Activated CD4-positive, alpha-beta memory T cell treated with anti-CD3 and anti-CD28 coated beads for 36 hours (primary cell): ENCODE results near the gene SYT11. TPM values are rescaled to one million over a fixed set of nuclear protein-coding genes. Genes with fewer than 3 reads are reported as not detected.

Source experiments
- CTCF ChIA-PET: fragments of 350-600 bp; sonication (Branson Sonifier 250); formaldehyde crosslinking; loops from one replicate; lab custom pipeline; 2021; ENCODE audit warnings: antibody characterized with exemption, inconsistent platforms; lab: Charles Lee
- POLR2A ChIA-PET: fragments of 350-600 bp; sonication (Branson Sonifier 250); formaldehyde crosslinking; loops from one replicate; lab custom pipeline; 2021; ENCODE audit warnings: antibody characterized with exemption; lab: Charles Lee
- DNase-seq: peaks from one replicate; pipeline ENCODE4 v3.0.0-alpha.2; 2020
- H3K27ac Mint-ChIP-seq: one replicate; pipeline ENCODE4 v1.8.0; 2021; ENCODE audit warnings: mixed read lengths
- H3K27me3 Mint-ChIP-seq: one replicate; pipeline ENCODE4 v1.8.0; 2021; ENCODE audit warnings: mixed read lengths
- H3K36me3 Mint-ChIP-seq: one replicate; pipeline ENCODE4 v1.8.0; 2021; ENCODE audit warnings: mixed read lengths
- H3K4me1 Mint-ChIP-seq: one replicate; pipeline ENCODE4 v1.8.0; 2021; ENCODE audit warnings: low read depth, mixed read lengths
- H3K4me3 Mint-ChIP-seq: one replicate; pipeline ENCODE4 v1.8.0; 2021; ENCODE audit warnings: mild to moderate bottlenecking, mixed read lengths
- H3K9me3 Mint-ChIP-seq: one replicate; pipeline ENCODE4 v1.8.0; 2021; ENCODE audit warnings: mixed read lengths
- intact Hi-C: fragments of 100-400 bp; cut with micrococcal nuclease; formaldehyde crosslinking; loops from one replicate; pipeline ENCODE4 v1.15.1; 2023
- total RNA-seq, 2 experiments: library from RNA; stranded (reverse); gene quantifications; one replicate each; pipeline ENCODE4 v1.2.3, GENCODE V29; 2021

SYT11 gene
- total RNA-seq, 2 experiments from 2014 or later, result 25.0 to 25.1 TPM

DNA sequence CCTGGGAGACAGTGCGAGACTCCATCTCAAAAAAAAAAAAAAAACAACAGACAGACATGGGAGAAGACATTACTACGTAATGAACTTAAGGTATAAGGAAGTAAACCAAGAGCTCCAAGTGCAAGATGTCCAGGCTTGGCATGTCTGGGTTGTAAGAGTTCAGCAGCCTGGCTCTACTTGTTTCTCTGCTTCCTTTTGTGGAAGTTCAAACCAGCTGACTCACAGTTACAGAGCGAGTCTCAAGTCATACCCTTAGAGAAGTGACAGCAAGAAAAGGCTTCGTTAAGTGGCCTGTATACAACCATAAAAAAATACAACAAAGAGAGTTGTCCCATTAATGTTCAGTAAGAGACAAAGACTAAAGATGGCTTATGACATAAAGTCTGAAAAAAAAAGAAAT, 50.5 kb downstream of the SYT11 start:
- intact Hi-C loops, result loop anchor here (2.0 to 10.0 kb wide), 3 partner anchors 25 to 225 kb away; partner anchors contain the start of genes DAP3, KHDC4, LAMTOR2 and YY1AP1
- ChIA-PET CTCF (no interaction called here), POLR2A (interaction anchor here (1.1 to 1.7 kb wide), 2 partner anchors 25 to 183 kb away, joined by 3 to 4 read pairs; partner anchors contain the start of gene KHDC4)
- Mint-ChIP-seq H3K36me3 (peaks cover 37% of the 10 kb centered on the region), H3K9me3 (no peaks in the 10 kb centered on the region), H3K4me3 (peak overlapping the region; percentile 97), H3K27me3 (no peaks in the 10 kb centered on the region), H3K4me1 (peaks cover 22% of the 10 kb centered on the region), H3K27ac (peak overlapping the region; percentile 96)
- no peak for DNase-seq

DNA sequence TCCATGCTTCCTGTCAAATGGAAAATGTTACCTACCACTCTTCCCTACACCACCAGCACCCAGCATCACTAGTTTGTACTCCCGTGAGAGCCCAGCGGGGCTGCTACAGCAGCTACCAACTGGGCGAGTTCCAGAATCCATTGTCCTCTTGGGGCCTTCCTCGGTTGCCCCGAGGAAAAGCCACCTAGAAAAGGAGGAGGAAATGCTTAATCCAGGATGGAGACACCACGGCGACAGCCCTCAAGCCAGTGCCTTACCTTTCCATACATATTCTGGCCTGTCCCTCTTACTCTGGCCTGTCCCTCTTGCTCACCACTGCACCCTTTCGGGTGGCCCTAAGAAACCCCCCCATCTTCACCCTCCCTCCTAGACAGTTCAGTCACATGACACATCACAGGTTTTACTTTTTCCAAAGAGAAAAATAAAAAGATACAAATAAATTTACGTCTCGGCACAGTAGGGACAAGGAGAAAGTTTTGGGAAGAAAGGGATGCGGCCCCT, 51.3 kb downstream of the SYT11 start:
- ChIA-PET CTCF (no interaction called here), POLR2A (interaction anchor here (0.9 to 1.7 kb wide), 3 partner anchors 24 to 184 kb away, joined by 3 to 4 read pairs (median 4); partner anchors contain the start of genes ARHGEF2 and KHDC4)
- peak overlapping the region; percentile 96 for H3K27ac Mint-ChIP-seq
- H3K9me3 Mint-ChIP-seq, result no peaks in the 10 kb centered on the region
- DNase-seq, result peak; percentile 20
- H3K4me3 Mint-ChIP-seq, result peak overlapping the region; percentile 97
- no peaks in the 10 kb centered on the region for H3K27me3 Mint-ChIP-seq
- intact Hi-C loops, result loop anchor here (1.0 to 10.0 kb wide), 4 partner anchors 24 to 226 kb away; partner anchors contain the start of genes DAP3, KHDC4, LAMTOR2 and SYT11
- peaks cover 22% of the 10 kb centered on the region for H3K4me1 Mint-ChIP-seq
- H3K36me3 Mint-ChIP-seq, result peaks cover 38% of the 10 kb centered on the region

DNA sequence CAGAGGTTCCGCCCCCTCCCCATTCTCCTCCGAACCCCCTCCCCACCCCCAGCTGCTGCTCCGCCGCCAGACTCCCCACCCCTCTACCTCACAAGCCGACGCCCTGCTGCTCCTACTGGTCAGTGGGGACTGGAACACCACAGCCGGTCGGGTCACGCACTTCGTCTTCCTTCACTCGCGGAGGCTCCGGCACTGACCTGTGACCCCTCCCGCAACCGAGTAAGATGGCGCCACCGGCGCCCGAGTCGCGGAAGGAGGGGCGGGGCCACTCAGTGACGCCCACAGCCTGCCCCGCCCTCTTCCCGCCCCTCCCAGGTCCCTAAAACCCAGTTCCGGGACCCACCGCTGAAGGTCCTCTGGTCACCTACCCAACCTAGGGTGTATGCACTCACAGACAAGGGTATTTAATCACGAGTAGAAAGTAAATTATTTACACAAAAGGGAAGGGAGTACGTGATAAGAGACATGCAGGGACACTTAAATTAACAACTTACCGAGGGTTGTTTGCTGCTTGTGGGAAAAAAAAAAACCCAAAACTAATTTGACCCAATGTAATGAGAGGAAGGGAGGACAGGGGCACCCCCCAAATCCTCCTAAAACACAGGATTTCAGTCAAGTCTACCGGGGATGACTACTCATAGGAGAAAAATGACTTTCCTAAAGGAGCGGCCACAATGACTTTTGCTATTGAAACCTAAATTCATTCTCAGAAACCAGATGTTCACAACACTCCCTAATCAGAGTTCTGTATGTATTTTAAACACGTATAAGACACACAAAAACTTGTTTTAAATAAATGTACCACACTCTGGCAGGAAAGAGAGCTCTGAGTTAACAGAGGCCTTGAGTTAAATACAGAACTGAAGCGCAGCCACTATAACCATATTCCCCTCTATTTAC, 52.0 kb downstream of the SYT11 start, which contains the start of gene RIT1:
TSS of gene RIT1 (minus strand) at position 194 of the 900 bp plus-strand sequence. CDS start 588 bp downstream, outside the sequence.
- CTCF ChIA-PET, result interaction anchor here (0.7 kb wide), 1 partner anchor 18 kb away, joined by 4 read pairs; no protein-coding TSS in a partner anchor
- peaks cover 43% of the 10 kb centered on the region for H3K36me3 Mint-ChIP-seq

DNA sequence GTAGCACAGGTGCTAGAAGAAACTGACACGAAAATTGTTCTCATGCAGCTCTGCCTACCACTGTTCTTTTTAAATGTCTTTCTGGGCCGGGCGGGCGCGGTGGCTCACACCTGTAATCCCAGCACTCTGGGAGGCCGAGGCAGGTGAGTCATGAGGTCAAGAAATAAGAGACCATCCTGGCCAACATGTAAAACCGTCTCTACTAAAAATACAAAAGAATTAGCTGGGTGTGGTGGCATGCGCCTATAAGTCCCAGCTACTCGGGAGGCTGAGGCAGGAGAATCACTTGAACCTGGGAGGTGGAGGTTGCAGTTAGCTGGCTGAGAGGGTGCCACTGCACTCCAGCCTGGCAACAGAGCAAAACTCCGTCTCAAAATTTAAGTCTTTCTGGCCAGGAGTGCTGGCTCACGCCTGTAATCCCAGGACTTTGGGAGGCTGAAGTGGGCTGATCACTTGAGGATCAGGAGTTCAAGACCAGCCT, 52.7 kb downstream of the SYT11 start:
- peak overlapping the region; percentile 96 for H3K27ac Mint-ChIP-seq
- peaks cover 22% of the 10 kb centered on the region for H3K4me1 Mint-ChIP-seq
- no peaks in the 10 kb centered on the region for H3K9me3 Mint-ChIP-seq
- ChIA-PET CTCF (interaction anchor here (0.7 kb wide), 1 partner anchor 19 kb away, joined by 4 read pairs; no protein-coding TSS in a partner anchor), POLR2A (interaction anchor here (0.5 to 1.3 kb wide), 5 partner anchors 21 to 1305 kb away, joined by 3 to 4 read pairs (median 3); partner anchors contain the start of gene KHDC4)
- no peak for DNase-seq
- H3K4me3 Mint-ChIP-seq, result peak overlapping the region; percentile 97
- peaks cover 47% of the 10 kb centered on the region for H3K36me3 Mint-ChIP-seq
- H3K27me3 Mint-ChIP-seq, result no peaks in the 10 kb centered on the region
- intact Hi-C loops, result loop anchor here (10.0 kb wide), 1 partner anchor 227 kb away; the partner anchor contains the start of genes DAP3 and YY1AP1

More for the DNA sequence above, 52.0 kb downstream of the SYT11 start, which contains the start of gene RIT1:
- peak within 1 kb of the TSS; percentile 97 for H3K4me3 Mint-ChIP-seq
- intact Hi-C loops, result loop anchor here (1.0 to 10.0 kb wide), 4 partner anchors 23 to 227 kb away; partner anchors contain the start of genes DAP3, KHDC4, LAMTOR2 and SYT11
- peaks cover 22% of the 10 kb centered on the region for H3K4me1 Mint-ChIP-seq
- peak within 1 kb of the TSS; percentile 96 for H3K27ac Mint-ChIP-seq
- no peaks in the 10 kb centered on the region for H3K9me3 Mint-ChIP-seq
- no peaks in the 10 kb centered on the region for H3K27me3 Mint-ChIP-seq
- POLR2A ChIA-PET, result interaction anchor here (0.5 to 1.7 kb wide), 7 partner anchors 22 to 1305 kb away, joined by 3 to 4 read pairs (median 4); partner anchors contain the start of genes ARHGEF2 and KHDC4
- peak; percentile 90 for DNase-seq

DNA sequence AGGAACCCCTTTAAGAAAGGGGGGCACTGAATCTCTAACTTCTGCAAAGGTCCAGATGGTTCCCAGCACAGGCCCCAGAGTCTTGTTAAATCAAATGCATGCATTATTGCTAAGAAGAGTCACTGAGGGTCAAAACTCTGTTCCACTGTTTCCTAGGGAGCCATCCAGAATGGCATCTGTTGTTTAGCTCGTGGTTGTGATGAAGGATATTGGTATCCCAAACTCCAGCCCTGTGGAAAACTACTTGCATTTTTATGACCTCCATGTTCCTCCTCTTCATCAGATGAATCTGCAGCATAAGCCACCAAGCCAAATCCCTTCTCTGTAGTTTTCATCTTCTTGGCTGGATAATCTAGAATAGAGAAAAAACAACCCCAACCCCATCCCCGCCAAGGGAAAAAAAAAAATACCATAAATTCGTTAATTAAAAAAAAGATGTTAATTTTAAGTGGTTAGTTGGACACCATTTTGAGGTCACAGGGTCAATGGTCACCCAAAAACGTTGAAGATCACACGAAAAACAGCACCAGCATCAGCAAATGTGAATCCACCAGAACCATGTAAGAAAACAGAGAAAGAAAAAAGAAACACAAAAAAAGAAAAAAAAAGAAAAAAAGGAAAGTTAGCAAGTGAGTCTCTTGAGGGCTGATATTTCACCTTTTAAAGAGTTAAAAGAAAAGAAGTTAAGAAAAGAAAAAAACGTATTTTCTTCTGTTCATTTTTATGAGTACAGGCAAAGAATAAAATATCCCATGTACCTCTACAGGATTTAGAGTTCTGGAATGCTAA, 54.8 kb downstream of the SYT11 start:
- intact Hi-C loops, result loop anchor here (10.0 kb wide), 1 partner anchor 229 kb away; the partner anchor contains the start of genes DAP3 and YY1AP1
- peaks cover 55% of the 10 kb centered on the region for H3K36me3 Mint-ChIP-seq
- POLR2A ChIA-PET, result interaction anchor here (1.2 kb wide), 1 partner anchor 21 kb away, joined by 3 read pairs; the partner anchor contains the start of gene KHDC4

DNA sequence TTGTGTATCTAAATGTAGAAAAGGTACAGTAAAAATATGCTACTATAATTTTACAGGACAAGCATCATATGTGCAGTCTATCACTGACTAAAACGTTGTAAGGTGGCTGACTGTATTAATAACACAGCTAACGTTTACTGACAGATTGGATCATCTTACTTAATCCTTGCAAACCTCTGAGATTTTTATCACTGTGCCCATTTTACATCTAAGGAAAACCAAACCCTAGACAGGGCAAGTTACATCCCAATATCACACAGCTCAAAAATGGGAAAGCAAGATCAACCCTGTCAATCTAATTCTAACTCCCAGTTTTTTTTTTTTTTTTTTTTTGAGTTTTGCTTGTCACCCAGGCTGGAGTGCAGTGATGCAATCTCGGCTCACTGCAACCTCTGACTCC, 59.3 kb downstream of the SYT11 start:
- DNase-seq, result no peak
- Mint-ChIP-seq H3K27me3 (no peaks in the 10 kb centered on the region), H3K4me1 (peaks cover 2% of the 10 kb centered on the region), H3K27ac (no peak overlapping the region), H3K9me3 (no peaks in the 10 kb centered on the region), H3K36me3 (peaks cover 66% of the 10 kb centered on the region), H3K4me3 (no peak overlapping the region)
- CTCF ChIA-PET, result no interaction called here
- POLR2A ChIA-PET, result interaction anchor here (0.6 to 1.7 kb wide), 3 partner anchors 8 to 75 kb away, joined by 4 to 7 read pairs (median 6); no protein-coding TSS in a partner anchor
- intact Hi-C loops, result loop anchor here (10.0 kb wide), 1 partner anchor 234 kb away; the partner anchor contains the start of genes DAP3 and YY1AP1

More for the DNA sequence above, 54.8 kb downstream of the SYT11 start:
- H3K27ac Mint-ChIP-seq, result peak overlapping the region; percentile 18
- DNase-seq, result no peak
- no peaks in the 10 kb centered on the region for H3K27me3 Mint-ChIP-seq
- H3K4me1 Mint-ChIP-seq, result peaks cover 19% of the 10 kb centered on the region
- CTCF ChIA-PET, result interaction anchor here (1.0 kb wide), 1 partner anchor 152 kb away, joined by 3 read pairs; no protein-coding TSS in a partner anchor
- H3K4me3 Mint-ChIP-seq, result no peak overlapping the region
- H3K9me3 Mint-ChIP-seq, result no peaks in the 10 kb centered on the region

DNA sequence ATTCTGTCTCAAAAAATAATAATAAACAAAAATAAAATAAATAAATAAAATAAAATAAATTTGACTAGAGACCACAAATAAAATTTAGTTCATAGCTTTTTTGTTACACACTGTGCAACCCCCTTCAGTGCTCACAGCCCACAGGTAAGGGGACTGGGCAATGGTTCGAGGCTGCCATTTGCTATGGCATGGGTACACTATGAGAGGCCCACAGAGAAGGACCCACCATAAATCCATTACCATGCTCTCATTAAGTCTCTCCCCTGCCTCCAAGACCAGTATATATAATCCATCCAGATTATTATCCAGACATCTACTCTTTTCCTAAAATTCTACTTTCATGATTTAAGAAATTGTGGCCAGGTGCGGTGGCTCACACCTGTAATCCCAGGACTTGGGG, 60.4 kb downstream of the SYT11 start:
- POLR2A ChIA-PET, result interaction anchor here (0.6 kb wide), 1 partner anchor 113 kb away, joined by 3 read pairs; no protein-coding TSS in a partner anchor

DNA sequence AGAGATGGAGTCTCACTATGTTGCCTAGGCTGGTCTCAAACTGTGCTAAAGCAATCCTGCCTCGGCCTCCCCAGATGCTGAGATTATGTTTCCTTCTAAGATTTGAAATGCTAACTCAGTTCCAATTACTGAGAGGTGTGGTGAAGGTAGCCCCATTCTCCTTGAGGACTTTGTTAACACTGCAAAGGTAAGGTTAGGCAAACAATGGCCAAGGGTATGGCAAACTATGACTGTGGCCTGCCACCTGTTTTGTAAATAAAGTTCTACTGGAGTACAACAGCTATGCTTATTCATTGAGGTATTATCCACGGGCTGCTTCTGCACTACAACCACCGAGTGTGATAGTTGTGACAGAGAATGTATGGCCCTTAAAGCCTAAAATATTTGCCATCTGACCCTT, 61.4 kb downstream of the SYT11 start:
- H3K9me3 Mint-ChIP-seq, result no peaks in the 10 kb centered on the region
- intact Hi-C loops, result no loop called here
- peaks cover 69% of the 10 kb centered on the region for H3K36me3 Mint-ChIP-seq
- no peaks in the 10 kb centered on the region for H3K27me3 Mint-ChIP-seq
- peaks cover 2% of the 10 kb centered on the region for H3K4me1 Mint-ChIP-seq
- DNase-seq, result no peak
- peak overlapping the region; percentile 42 for H3K27ac Mint-ChIP-seq
- no peak overlapping the region for H3K4me3 Mint-ChIP-seq
- ChIA-PET POLR2A (no interaction called here), CTCF (interaction anchor here (1.8 kb wide), 1 partner anchor 69 kb away, joined by 5 read pairs; no protein-coding TSS in a partner anchor)

More for the DNA sequence above, 60.4 kb downstream of the SYT11 start:
- intact Hi-C loops, result loop anchor here (10.0 kb wide), 1 partner anchor 235 kb away; the partner anchor contains the start of genes DAP3 and YY1AP1
- Mint-ChIP-seq H3K4me3 (no peak overlapping the region), H3K27me3 (no peaks in the 10 kb centered on the region), H3K36me3 (peaks cover 66% of the 10 kb centered on the region), H3K9me3 (no peaks in the 10 kb centered on the region), H3K4me1 (peaks cover 2% of the 10 kb centered on the region), H3K27ac (no peak overlapping the region)
- DNase-seq, result no peak
- CTCF ChIA-PET, result no interaction called here

DNA sequence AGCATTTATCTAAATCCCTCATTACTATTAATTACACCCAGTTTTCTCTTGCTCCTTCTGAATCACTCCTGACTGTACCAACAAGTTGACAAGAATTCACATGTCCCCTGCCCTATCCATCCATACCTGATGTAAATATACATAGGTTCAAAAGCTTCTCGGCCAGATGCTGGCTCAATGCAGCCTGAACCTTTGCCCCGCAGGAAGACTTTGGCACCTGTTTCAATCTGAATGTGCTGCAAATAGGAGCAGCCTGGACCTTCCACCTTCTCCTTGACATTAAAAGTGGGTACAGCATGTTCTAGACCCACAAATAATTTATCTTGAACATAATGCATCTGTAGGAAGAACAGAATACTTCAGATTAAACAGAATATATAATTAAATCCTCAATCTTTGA, 66.1 kb downstream of the SYT11 start:
- H3K4me3 Mint-ChIP-seq, result no peak overlapping the region
- H3K27ac Mint-ChIP-seq, result no peak overlapping the region
- H3K36me3 Mint-ChIP-seq, result peaks cover 71% of the 10 kb centered on the region
- ChIA-PET CTCF (no interaction called here), POLR2A (interaction anchor here (0.6 to 0.7 kb wide), 2 partner anchors 8 kb away, joined by 3 read pairs; partner anchors contain the start of gene KHDC4)
- H3K27me3 Mint-ChIP-seq, result no peaks in the 10 kb centered on the region
- no peak for DNase-seq
- no peaks in the 10 kb centered on the region for H3K9me3 Mint-ChIP-seq
- intact Hi-C loops, result no loop called here
- H3K4me1 Mint-ChIP-seq, result peaks cover 17% of the 10 kb centered on the region

DNA sequence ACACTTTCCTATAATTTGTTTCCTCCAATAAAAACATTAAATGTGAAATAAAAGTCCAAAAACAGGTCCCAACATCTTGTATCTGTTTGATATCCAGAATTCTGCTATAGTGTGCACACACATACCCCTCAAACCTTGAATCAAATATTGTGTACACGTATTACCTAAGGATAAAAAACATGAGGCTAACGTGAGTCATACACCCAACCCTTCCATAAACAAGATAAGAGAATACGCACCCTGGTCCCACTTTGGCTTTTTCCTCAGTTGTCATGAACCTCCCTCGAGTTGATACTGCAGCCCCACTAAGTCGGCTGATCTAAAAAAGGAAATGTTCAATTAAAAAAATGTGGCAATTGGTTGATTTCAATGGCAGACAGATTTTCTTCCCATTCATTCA, 69.7 kb downstream of the SYT11 start:
- Mint-ChIP-seq H3K4me3 (no peak overlapping the region), H3K9me3 (no peaks in the 10 kb centered on the region), H3K27me3 (no peaks in the 10 kb centered on the region), H3K36me3 (peaks cover 59% of the 10 kb centered on the region), H3K4me1 (peaks cover 38% of the 10 kb centered on the region), H3K27ac (no peak overlapping the region)
- no peak for DNase-seq
- intact Hi-C loops, result no loop called here
- CTCF ChIA-PET, result interaction anchor here (6.7 kb wide), 1 partner anchor 61 kb away, joined by 67 read pairs; no protein-coding TSS in a partner anchor
- POLR2A ChIA-PET, result no interaction called here
